NCI-H2227 treated with DMSO at 0.1 percent for 48 hours (cell line): ENCODE data around the gene CEP85L.
A peak's percentile ranks its signal among the peaks of the same experiment; 100 is the strongest.

Source experiments
- DNase-seq: peaks from one replicate; lab custom pipeline; 2025; lab: John Stamatoyannopoulos, UW

CEP85L gene

GRCh38 chr6:118579786-118580185 is 71.6 kb downstream of the CEP85L start:
- DNase-seq: no peak

GRCh38 chr6:118578617-118579016 is 72.8 kb downstream of the CEP85L start:
- no peak for DNase-seq

GRCh38 chr6:118577972-118578371 is 73.4 kb downstream of the CEP85L start:
- no peak for DNase-seq

- DNase-seq: no peak
Observed at GRCh38 chr6:118574051-118574865, 77.1 kb downstream of the CEP85L start.

- DNase-seq: no peak
Observed at GRCh38 chr6:118571121-118571520, 80.3 kb downstream of the CEP85L start.

GRCh38 chr6:118569498-118569897 is 81.9 kb downstream of the CEP85L start:
- DNase-seq: no peak

- no peak for DNase-seq
Observed at GRCh38 chr6:118567974-118568373, 83.4 kb downstream of the CEP85L start.

GRCh38 chr6:118565311-118565960 is 86.0 kb downstream of the CEP85L start:
- DNase-seq: peak; percentile 13

- no peak for DNase-seq
Observed at GRCh38 chr6:118562959-118563358, 88.4 kb downstream of the CEP85L start.

- DNase-seq: no peak
Observed at GRCh38 chr6:118562248-118562647, 89.1 kb downstream of the CEP85L start.

- DNase-seq: no peak
Observed at GRCh38 chr6:118559659-118560058, 91.7 kb downstream of the CEP85L start.

- DNase-seq: no peak
Observed at GRCh38 chr6:118558464-118559217, 92.8 kb downstream of the CEP85L start.

- DNase-seq: no peak
Observed at GRCh38 chr6:118554698-118555097, 96.7 kb downstream of the CEP85L start.

GRCh38 chr6:118553132-118553531 is 98.3 kb downstream of the CEP85L start:
- no peak for DNase-seq

GRCh38 chr6:118551063-118552053 is 100.0 kb downstream of the CEP85L start:
- DNase-seq: peak; percentile 27

- no peak for DNase-seq
Observed at GRCh38 chr6:118548613-118549012, 102.8 kb downstream of the CEP85L start.

- no peak for DNase-seq
Observed at GRCh38 chr6:118548136-118548535, 103.3 kb downstream of the CEP85L start, which contains the start of gene PLN. Gene PLN, plus strand, starts transcription at chr6:118548296. Its CDS starts 10,626 bp downstream, at chr6:118558922.

GRCh38 chr6:118546880-118547218 is 104.5 kb downstream of the CEP85L start:
- DNase-seq: no peak

GRCh38 chr6:118546164-118546879 is 105.1 kb downstream of the CEP85L start:
- DNase-seq: no peak

- no peak for DNase-seq
Observed at GRCh38 chr6:118544105-118544504, 107.3 kb downstream of the CEP85L start.
